Prostate gland (tissue), 2 donors: ENCODE measurements around the gene LCN10. TPM values are rescaled to one million over a fixed set of nuclear protein-coding genes. Genes with fewer than 3 reads are reported as not detected.

Experiments used
- DNase-seq: peaks from one replicate; pipeline ENCODE4 v3.0.0-alpha.2; 2019; ENCODE audit warnings: low spot score
- H3K27ac ChIP-seq, 2 donors: fragments of 200-600 bp; sonication (generic); 2 replicates each; pipeline ENCODE4 v1.5.1; 2017 to 2019
- H3K27me3 ChIP-seq: fragments of 200-600 bp; sonication (generic); replicated peaks from 2 replicates; pipeline ENCODE4 v1.5.1; 2019; ENCODE audit not compliant: insufficient read depth
- H3K36me3 ChIP-seq, 2 donors: fragments of 200-600 bp; sonication (generic); 1 replicate in 1 of 2; 2 replicates in 1 of 2; pipeline versions ENCODE4 v1.5.1 to v1.8.1; 2017 to 2019
- H3K4me1 ChIP-seq: fragments of 200-600 bp; sonication (generic); replicated peaks from 2 replicates; pipeline ENCODE4 v1.5.1; 2019
- H3K4me3 ChIP-seq, 2 donors: fragments of 200-600 bp; sonication (generic); 2 replicates each; pipeline ENCODE4 v1.5.1; 2017 to 2019
- H3K9me3 ChIP-seq: fragments of 200-600 bp; sonication (generic); 2 replicates; pipeline ENCODE4 v1.5.1; 2017
- CTCF ChIP-seq, 4 experiments: fragments of 200-600 bp in 2 of 4; fragments of 450-650 bp in 2 of 4; sonication (generic) in 2 of 4; IDR thresholded peaks; 1 replicate in 3 of 4; 2 replicates in 1 of 4; pipeline ENCODE4 v1.5.1; 2016 to 2019; ENCODE audit warnings: antibody characterized with exemption in 4 of 4, mild to moderate bottlenecking in 2 of 4, moderate library complexity in 2 of 4
- POLR2A ChIP-seq: fragments of 450-650 bp; IDR thresholded peaks from one replicate; pipeline ENCODE4 v1.6.1; 2016; ENCODE audit warnings: antibody characterized with exemption, mild to moderate bottlenecking
- POLR2AphosphoS5 ChIP-seq: sonication (generic); formaldehyde crosslinking; IDR thresholded peaks from one replicate; pipeline ENCODE4 v1.6.1; 2017; ENCODE audit warnings: antibody characterized with exemption
- WGBS: methylation state at CpG from one replicate; pipeline ENCODE4 v1.1.5; 2018; 5-methylcytosine and 5-hydroxymethylcytosine counted together
- intact Hi-C: fragments of 100-400 bp; cut with DNase I; formaldehyde crosslinking; loops from one replicate; pipeline ENCODE4 v1.14.2; 2022
- total RNA-seq, 2 donors: library from RNA; depleted of rRNA; stranded (reverse); fragments of >200 nt; gene quantifications; one replicate each; pipeline ENCODE4 v1.1.0, GENCODE V29; 2016

LCN10 gene
- total RNA-seq, 2 donors from 2014 or later: 3.9 to 14.8 TPM

DNA sequence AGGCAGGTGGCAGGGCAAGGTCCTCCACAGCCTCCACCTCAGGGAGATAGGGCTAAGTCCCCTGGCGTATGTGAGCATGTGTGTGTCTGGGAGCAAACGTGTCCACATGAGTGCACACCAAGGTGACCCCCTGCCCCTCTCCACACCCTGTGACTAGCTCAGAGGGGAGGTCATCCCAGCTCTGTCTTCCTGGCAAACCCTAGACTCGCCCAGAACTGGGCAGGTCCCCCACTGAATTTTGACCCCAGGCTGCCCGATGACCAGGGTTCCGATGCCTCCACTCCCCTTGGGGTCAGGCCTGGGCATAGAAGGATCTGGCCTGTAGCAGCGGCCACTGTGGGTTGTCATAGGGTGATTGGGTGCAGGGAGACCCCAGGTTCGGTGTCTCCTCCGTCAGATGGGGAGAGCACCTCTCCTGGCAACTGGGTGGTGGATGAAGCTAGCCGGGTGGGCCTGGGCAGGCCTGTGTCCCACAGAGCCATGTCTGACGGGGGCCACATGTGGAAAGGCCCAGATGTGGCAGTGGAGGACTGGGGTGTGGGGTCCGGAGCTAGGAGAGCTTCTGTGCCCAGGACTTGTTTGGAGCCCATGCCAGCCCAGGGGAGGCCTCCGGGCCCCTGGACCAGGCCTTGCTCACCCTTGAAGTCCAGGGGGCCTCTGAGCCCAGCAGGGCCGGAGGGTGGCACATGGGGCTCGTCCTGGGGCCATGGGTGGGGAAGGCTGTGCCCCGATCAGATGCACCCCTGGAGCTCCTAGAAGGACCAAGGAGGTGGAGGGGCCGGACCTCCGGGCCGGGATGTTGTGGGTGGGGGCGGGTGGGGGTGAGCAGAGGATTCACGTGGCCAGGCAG lies 24.2 kb downstream of the LCN10 start:
- no peaks in the 10 kb centered on the region for H3K4me1 ChIP-seq
- no peaks in the 10 kb centered on the region for H3K9me3 ChIP-seq
- H3K27ac ChIP-seq: no peak overlapping the region
- TF ChIP-seq POLR2AphosphoS5 (no peak), CTCF (IDR thresholded peaks at IDR 0.05) (no peak), POLR2A (no peak)
- no peak overlapping the region for H3K4me3 ChIP-seq
- H3K27me3 ChIP-seq: no peaks in the 10 kb centered on the region
- DNase-seq: no peak
- peaks cover 0 to 5% of the 10 kb centered on the region in 2 donors for H3K36me3 ChIP-seq
- intact Hi-C loops: no loop called here
- 84% methylated on average over 19 of the region's 20 CpGs for WGBS

DNA sequence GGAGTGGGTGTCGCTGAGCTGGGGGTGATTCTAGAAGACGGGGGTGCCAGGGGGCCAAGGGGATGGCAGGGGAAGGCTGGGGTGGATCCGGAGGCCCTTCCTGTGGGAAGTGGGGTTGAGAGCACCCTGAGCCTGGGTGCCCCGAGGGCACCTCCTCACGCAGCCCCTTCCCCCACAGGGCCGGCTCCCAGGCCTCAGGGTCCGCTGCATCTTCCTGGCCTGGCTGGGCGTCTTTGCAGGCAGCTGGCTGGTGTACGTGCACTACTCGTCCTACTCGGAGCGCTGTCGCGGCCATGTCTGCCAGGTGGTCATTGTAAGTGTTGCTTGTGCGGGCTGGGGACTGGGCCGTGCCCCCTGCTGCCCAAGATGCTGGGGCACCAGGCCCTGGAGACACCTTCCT lies 25.3 kb downstream of the LCN10 start:
- H3K36me3 ChIP-seq: no peaks in the 10 kb centered on the region
- WGBS: 89% methylated on average over 16 of the region's 16 CpGs
- no peaks in the 10 kb centered on the region for H3K27me3 ChIP-seq
- no peak for DNase-seq
- TF ChIP-seq POLR2AphosphoS5 (no peak), POLR2A (no peak), CTCF (IDR thresholded peaks at IDR 0.05) (no peak)
- no peaks in the 10 kb centered on the region for H3K9me3 ChIP-seq
- intact Hi-C loops: loop anchor here (2.0 kb wide), 1 partner anchor 13 kb away; no protein-coding TSS in a partner anchor
- H3K4me1 ChIP-seq: no peaks in the 10 kb centered on the region
- H3K27ac ChIP-seq: no peak overlapping the region
- H3K4me3 ChIP-seq: no peak overlapping the region

DNA sequence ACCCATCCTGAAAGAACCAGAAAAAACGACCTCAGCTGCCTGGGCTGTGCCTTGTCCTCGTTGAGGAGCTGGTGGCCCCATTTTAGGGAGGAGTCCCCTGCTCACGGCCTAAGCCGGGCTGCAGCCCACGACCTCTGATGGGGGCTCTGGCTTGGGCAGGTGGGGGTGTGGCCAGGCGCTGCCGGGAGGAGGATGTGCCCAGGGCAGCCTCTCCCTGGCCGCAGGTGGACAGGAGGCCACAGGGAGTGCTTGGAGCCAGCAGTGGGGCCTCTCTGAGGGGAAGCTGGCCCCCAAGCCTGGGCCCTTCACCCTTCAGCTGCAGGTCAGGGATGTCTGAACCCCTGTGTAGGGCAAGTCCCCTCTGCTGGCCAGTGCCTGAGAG lies 27.9 kb downstream of the LCN10 start:
- Histone ChIP-seq H3K27ac (no peak overlapping the region), H3K27me3 (no peaks in the 10 kb centered on the region), H3K4me1 (peaks cover 6% of the 10 kb centered on the region), H3K4me3 (no peak overlapping the region), H3K9me3 (no peaks in the 10 kb centered on the region), H3K36me3 (no peaks in the 10 kb centered on the region)
- DNase-seq: no peak
- WGBS: 60% methylated on average over 8 of the region's 8 CpGs
- intact Hi-C loops: no loop called here
- TF ChIP-seq POLR2A (no peak), CTCF (IDR thresholded peaks at IDR 0.05) (no peak), POLR2AphosphoS5 (no peak)

DNA sequence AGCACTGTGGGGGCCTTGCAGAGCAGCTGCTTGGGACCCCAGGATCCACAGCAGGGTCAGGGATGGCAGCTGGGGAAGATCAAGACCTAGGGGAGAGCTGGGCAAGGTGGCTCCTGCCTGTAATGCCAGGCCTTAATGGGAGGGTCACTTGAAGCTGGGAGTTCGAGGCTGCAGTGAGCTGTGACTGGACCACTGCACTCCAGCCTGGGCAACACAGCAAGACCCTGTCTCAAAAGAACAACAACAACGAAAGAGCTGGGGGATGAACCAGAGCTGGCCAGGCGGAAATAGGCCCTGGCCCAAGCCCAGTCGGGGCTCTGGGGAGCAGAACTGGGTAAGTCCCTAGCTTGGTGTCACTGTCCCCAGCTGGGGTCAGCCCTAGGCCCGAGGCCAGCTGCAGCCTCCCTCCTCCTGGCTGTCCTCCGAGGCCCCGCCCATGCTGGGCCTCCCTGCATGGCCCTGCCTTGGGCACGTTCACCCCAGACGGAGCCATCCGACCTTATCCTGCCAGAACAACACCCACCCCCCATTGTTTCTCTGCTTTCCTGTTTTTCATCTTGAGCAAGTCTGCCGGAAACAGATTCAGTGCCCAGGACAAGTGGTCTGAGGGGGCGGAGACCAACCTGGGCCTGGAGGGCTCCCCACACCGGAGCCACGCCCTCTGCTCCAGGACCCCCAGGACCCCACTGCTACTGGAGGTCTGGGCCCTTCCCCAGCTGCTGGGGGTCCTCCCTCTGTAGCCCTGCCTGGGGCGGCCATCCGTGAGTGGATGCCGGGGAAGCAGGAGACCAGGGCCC lies 28.4 kb downstream of the LCN10 start:
- intact Hi-C loops: no loop called here
- no peak for DNase-seq
- no peaks in the 10 kb centered on the region for H3K9me3 ChIP-seq
- no peak overlapping the region for H3K4me3 ChIP-seq
- no peaks in the 10 kb centered on the region for H3K27me3 ChIP-seq
- H3K27ac ChIP-seq: no peak overlapping the region
- H3K4me1 ChIP-seq: peaks cover 6% of the 10 kb centered on the region
- 68% methylated on average over 17 of the region's 17 CpGs for WGBS
- TF ChIP-seq POLR2AphosphoS5 (peak; percentile 18), CTCF (IDR thresholded peaks at IDR 0.05) (no peak)
- H3K36me3 ChIP-seq: no peaks in the 10 kb centered on the region
